A549 treated with AZD2906 at 1 μM for 4 hours (cell line): ENCODE results near the gene TRIM6. TPM values are rescaled to one million over a fixed set of nuclear protein-coding genes. Genes with fewer than 3 reads are reported as not detected.

Experiments used
- total RNA-seq: library from RNA; stranded (reverse); fragments of 200-300 nt; extraction: Qiagen RNA extraction; gene quantifications from 5 replicates; pipeline ENCODE4 v1.2.3, GENCODE V29; 2022

Gene TRIM6, protein sequence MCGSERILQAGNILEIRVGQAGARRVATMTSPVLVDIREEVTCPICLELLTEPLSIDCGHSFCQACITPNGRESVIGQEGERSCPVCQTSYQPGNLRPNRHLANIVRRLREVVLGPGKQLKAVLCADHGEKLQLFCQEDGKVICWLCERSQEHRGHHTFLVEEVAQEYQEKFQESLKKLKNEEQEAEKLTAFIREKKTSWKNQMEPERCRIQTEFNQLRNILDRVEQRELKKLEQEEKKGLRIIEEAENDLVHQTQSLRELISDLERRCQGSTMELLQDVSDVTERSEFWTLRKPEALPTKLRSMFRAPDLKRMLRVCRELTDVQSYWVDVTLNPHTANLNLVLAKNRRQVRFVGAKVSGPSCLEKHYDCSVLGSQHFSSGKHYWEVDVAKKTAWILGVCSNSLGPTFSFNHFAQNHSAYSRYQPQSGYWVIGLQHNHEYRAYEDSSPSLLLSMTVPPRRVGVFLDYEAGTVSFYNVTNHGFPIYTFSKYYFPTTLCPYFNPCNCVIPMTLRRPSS
- total RNA-seq: 6.9 to 8.3 TPM (median 7.6 TPM) in 5 replicates

GRCh38 chr11:5596607-5597201 is at the start of gene TRIM6:
Gene TRIM6, plus strand, starts transcription at chr11:5596637. Its CDS starts 261 bp downstream, at chr11:5596898.

GRCh38 chr11:5548440-5548839 is 48.0 kb upstream of the TRIM6 start, which contains the start of gene OR52H1:
Gene OR52H1, minus strand, starts transcription at chr11:5548540. Its CDS starts 3,035 bp downstream, at chr11:5545505.

GRCh38 chr11:5580577-5580976 is 15.9 kb upstream of the TRIM6 start, which contains the start of gene OR52B6:
Gene OR52B6, plus strand, starts transcription at chr11:5580877. Its CDS starts 0 bp downstream, at chr11:5580877.

GRCh38 chr11:5624489-5625279 is 28.2 kb downstream of the TRIM6 start, which contains the start of gene TRIM34:
Gene TRIM34, plus strand, starts transcription at chr11:5625001. Its CDS starts 7,331 bp downstream, at chr11:5632332.

Other genes starting within 250 kb of the TRIM6 start
- not detected in 5 replicates for gene OR51B6, start 245.1 kb upstream of the TRIM6 start, total RNA-seq
- gene OR51M1, start 212.8 kb upstream of the TRIM6 start, total RNA-seq: not detected in 5 replicates
- not detected in 5 replicates for gene OR51Q1, start 174.5 kb upstream of the TRIM6 start, total RNA-seq
- gene OR51I1, start 155.1 kb upstream of the TRIM6 start, total RNA-seq: not detected in 5 replicates
- not detected in 5 replicates for gene OR51I2, start 147.3 kb upstream of the TRIM6 start, total RNA-seq
- not detected in 5 replicates for gene OR52D1, start 108.0 kb upstream of the TRIM6 start, total RNA-seq
- gene UBQLN3, start 86.7 kb upstream of the TRIM6 start, total RNA-seq: not detected in 5 replicates
- gene UBQLNL, start 79.9 kb upstream of the TRIM6 start, total RNA-seq: 0.02 TPM in 1 of 5 replicates, not detected in the others
- not detected in 5 replicates for gene OR52H1, start 48.1 kb upstream of the TRIM6 start, total RNA-seq
- gene OR52B6, start 15.8 kb upstream of the TRIM6 start, total RNA-seq: not detected in 5 replicates
- gene TRIM34, start 28.4 kb downstream of the TRIM6 start, total RNA-seq: 2.3 to 3.6 TPM (median 2.9 TPM) in 5 replicates
- gene TRIM5, start 88.4 kb downstream of the TRIM6 start, total RNA-seq: 8.6 to 11.8 TPM (median 9.6 TPM) in 5 replicates
- 0.60 to 1.8 TPM (median 1.1 TPM) in 5 replicates for gene TRIM22, start 93.2 kb downstream of the TRIM6 start, total RNA-seq
- gene OR56B1, start 139.8 kb downstream of the TRIM6 start, total RNA-seq: not detected in 5 replicates
- gene OR52N4, start 157.6 kb downstream of the TRIM6 start, total RNA-seq: not detected in 5 replicates
- not detected in 5 replicates for gene OR52N5, start 186.7 kb downstream of the TRIM6 start, total RNA-seq
- gene OR52N1, start 194.6 kb downstream of the TRIM6 start, total RNA-seq: not detected in 5 replicates
- not detected in 5 replicates for gene OR52N2, start 212.3 kb downstream of the TRIM6 start, total RNA-seq
- gene OR52E6, start 245.3 kb downstream of the TRIM6 start, total RNA-seq: not detected in 5 replicates